Body of pancreas (tissue), 4 donors: Measurements from ENCODE around the gene IL9R. TPM values are rescaled to one million over a fixed set of nuclear protein-coding genes. Genes with fewer than 3 reads are reported as not detected.
"Not testable (repeated sequence)": the region's sequence is repeated elsewhere in the genome, so short reads cannot be mapped to it uniquely, and the experiment has no call there.

Experiments used
- ATAC-seq: fragments of 150-250 bp; one replicate; pipeline ENCODE4 v1.9.1; 2016
- DNase-seq, 4 donors: peaks; one replicate each; pipeline ENCODE4 v3.0.0-alpha.2; 2019
- H3K27ac ChIP-seq, 4 donors: fragments of 200-600 bp; sonication (generic); 1 replicate in 3 of 4; 2 replicates in 1 of 4; pipeline versions ENCODE4 v1.5.1 to v1.6.1; 2016 to 2019; ENCODE audit warnings: mild to moderate bottlenecking in 1 of 4, mixed read lengths in 1 of 4, moderate library complexity in 1 of 4
- H3K27me3 ChIP-seq, 2 donors: fragments of 200-600 bp; sonication (generic); one replicate each; pipeline ENCODE4 v1.6.0; 2016; ENCODE audit warnings: mild to moderate bottlenecking in 1 of 2
- H3K36me3 ChIP-seq, 2 donors: fragments of 200-600 bp; sonication (generic); replicated peaks in 1 of 2; 2 replicates each; pipeline ENCODE4 v1.5.1; 2016; ENCODE audit warnings: low read depth in 2 of 2; ENCODE audit not compliant: insufficient read depth in 1 of 2
- H3K4me1 ChIP-seq: fragments of 200-600 bp; sonication (generic); one replicate; pipeline ENCODE4 v1.6.0; 2016
- H3K4me3 ChIP-seq, 2 donors: fragments of 200-600 bp; sonication (generic); 1 replicate in 1 of 2; 2 replicates in 1 of 2; pipeline ENCODE4 v1.5.1; 2016 to 2019
- H3K9me3 ChIP-seq, 3 donors: fragments of 200-600 bp; sonication (generic); 1 replicate in 2 of 3; 2 replicates in 1 of 3; pipeline ENCODE4 v1.5.1; 2016
- POLR2A ChIP-seq, 3 donors: fragments of 450-650 bp; IDR thresholded peaks; one replicate each; pipeline ENCODE4 v1.6.1; 2016; ENCODE audit warnings: antibody characterized with exemption in 3 of 3, mild to moderate bottlenecking in 2 of 3
- WGBS, 2 donors: methylation state at CpG; one replicate each; pipeline ENCODE4 v1.1.5; 2017; 5-methylcytosine and 5-hydroxymethylcytosine counted together
- intact Hi-C: fragments of 100-400 bp; cut with DNase I; formaldehyde crosslinking; loops from one replicate; pipeline ENCODE4 v1.15.1; 2023
- total RNA-seq, 2 donors: library from RNA; depleted of rRNA; stranded (reverse); fragments of >200 nt; gene quantifications; one replicate each; pipeline ENCODE4 v1.1.0, GENCODE V29; 2016
- TF ChIP-seq, protein P1 (sequence below), 7 experiments: fragments of 450-650 bp in 4 of 7; fragments of 200-600 bp in 3 of 7; sonication (generic) in 3 of 7; IDR thresholded peaks; one replicate each; pipeline ENCODE4 v1.5.1; 2016 to 2019; ENCODE audit warnings: antibody characterized with exemption in 7 of 7

IL9R gene
- total RNA-seq, 2 donors from 2014 or later = 2.0 TPM; not detected in 1

DNA sequence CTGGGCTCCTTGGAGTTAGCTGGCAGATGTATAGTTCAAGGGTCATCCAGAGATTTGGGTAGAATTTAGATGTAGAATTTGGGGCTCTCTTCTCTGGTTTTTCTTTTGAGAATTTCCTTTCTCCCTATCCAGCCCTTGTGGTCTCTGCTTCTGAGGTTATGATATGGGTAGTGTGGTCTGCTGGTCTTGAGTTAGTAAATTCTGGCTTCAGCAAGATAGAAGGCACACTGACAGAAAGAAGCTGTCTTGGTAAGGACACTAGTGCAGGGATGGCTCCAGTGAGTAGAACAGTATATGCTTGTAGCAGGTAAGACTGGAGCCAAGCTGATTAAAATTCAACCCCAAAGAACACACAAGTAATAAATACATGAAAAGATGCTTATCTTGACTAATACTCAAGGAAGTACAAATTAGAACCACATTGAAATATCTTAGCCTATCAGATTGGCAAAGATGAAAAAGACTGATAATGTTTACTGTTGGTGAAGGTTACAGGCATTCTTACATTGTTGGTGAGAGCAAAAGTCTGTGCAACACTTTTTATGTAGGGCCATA, 2.1 kb upstream of the IL9R start:
- Histone ChIP-seq H3K4me3 (no peak overlapping the region), H3K4me1 (no peaks in the 10 kb centered on the region), H3K9me3 (no peaks in the 10 kb centered on the region), H3K27me3 (no peaks in the 10 kb centered on the region), H3K27ac (no peak overlapping the region), H3K36me3 (no peaks in the 10 kb centered on the region)
- intact Hi-C loops = no loop called here
- no peak for TF ChIP-seq POLR2A (IDR thresholded peaks at IDR 0.05)
- TF ChIP-seq, protein P1, sequence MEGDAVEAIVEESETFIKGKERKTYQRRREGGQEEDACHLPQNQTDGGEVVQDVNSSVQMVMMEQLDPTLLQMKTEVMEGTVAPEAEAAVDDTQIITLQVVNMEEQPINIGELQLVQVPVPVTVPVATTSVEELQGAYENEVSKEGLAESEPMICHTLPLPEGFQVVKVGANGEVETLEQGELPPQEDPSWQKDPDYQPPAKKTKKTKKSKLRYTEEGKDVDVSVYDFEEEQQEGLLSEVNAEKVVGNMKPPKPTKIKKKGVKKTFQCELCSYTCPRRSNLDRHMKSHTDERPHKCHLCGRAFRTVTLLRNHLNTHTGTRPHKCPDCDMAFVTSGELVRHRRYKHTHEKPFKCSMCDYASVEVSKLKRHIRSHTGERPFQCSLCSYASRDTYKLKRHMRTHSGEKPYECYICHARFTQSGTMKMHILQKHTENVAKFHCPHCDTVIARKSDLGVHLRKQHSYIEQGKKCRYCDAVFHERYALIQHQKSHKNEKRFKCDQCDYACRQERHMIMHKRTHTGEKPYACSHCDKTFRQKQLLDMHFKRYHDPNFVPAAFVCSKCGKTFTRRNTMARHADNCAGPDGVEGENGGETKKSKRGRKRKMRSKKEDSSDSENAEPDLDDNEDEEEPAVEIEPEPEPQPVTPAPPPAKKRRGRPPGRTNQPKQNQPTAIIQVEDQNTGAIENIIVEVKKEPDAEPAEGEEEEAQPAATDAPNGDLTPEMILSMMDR (IDR thresholded peaks at IDR 0.05) = no peak
- no peak for DNase-seq
- ATAC-seq = no peak

DNA sequence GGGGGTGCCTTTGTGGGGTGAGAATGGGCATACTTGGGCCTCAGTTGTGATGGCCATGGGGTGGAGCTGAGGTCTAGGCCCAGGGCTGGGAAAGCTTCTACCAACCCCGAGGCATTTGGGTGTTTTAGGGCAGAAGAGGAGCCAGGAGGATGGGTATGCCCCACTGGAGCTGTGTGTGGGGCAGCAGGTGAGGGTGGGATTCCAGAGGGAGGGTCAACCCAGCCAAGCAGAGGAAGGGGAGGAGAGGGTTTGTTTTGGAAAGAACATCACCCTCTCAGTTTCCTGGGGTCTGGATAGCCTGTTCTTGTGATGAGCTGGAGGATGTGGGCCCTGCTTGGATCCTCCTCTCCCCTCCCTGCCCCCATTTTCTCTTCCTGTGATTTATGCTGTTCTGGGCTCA, 620 bp downstream of the IL9R start:
- Histone ChIP-seq H3K4me1 (no peaks in the 10 kb centered on the region), H3K4me3 (no peak overlapping the region), H3K36me3 (no peaks in the 10 kb centered on the region), H3K27me3 (no peaks in the 10 kb centered on the region), H3K9me3 (no peaks in the 10 kb centered on the region), H3K27ac (no peak overlapping the region)
- no peak for DNase-seq
- no peak for TF ChIP-seq POLR2A (IDR thresholded peaks at IDR 0.05)
- TF ChIP-seq, protein P1 (IDR thresholded peaks at IDR 0.05) = no peak
- intact Hi-C loops = no loop called here
- ATAC-seq = no peak
- WGBS, 2 donors = 25 to 45% methylated on average over 1 of the region's 1 CpG

DNA sequence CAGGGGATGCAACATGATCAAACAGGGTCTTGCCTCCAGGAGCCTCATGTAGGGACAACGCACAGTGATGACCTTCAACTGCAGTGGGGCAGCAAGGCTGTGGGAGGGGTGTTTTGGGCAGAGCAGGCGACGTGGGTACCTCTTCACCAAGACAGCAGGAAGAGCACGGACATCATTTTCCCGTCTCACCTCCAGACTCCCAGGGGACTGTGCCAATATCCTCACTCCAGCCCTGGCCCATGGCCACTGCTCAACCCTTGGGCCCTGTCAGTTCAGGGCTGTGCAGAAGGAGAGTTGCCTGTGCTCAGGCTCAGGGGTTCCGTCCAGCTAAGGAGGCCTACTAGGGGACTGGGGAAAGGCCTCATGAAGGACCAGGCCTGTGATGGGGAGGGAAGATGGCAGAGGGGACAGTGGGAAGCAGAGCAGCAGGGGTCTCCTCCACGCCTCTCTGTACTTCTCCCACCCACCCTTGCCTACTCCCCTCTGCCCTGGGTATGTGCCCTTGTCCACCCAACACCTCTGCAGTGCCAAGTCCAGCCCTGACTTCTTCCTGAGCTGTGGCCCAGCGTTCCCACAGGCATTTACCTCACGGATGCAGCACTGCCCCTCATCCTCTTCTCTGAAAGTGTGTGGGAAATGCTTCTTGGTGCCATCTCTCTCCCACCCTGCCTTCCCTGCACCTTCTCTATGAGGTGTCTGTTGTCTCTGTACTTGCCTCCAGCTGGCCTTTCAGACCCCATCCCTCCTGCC, 1.4 kb downstream of the IL9R start:
- 68 to 80% methylated on average over 9 of the region's 9 CpGs for WGBS, 2 donors
- no peaks in the 10 kb centered on the region for H3K27me3 ChIP-seq
- no peak overlapping the region for H3K27ac ChIP-seq
- TF ChIP-seq POLR2A (IDR thresholded peaks at IDR 0.05) = no peak
- TF ChIP-seq, protein P1 (IDR thresholded peaks at IDR 0.05) = no peak
- no peak for DNase-seq
- no peak overlapping the region for H3K4me3 ChIP-seq
- intact Hi-C loops = no loop called here
- no peaks in the 10 kb centered on the region for H3K9me3 ChIP-seq
- ATAC-seq = no peak
- no peaks in the 10 kb centered on the region for H3K4me1 ChIP-seq
- H3K36me3 ChIP-seq = no peaks in the 10 kb centered on the region

DNA sequence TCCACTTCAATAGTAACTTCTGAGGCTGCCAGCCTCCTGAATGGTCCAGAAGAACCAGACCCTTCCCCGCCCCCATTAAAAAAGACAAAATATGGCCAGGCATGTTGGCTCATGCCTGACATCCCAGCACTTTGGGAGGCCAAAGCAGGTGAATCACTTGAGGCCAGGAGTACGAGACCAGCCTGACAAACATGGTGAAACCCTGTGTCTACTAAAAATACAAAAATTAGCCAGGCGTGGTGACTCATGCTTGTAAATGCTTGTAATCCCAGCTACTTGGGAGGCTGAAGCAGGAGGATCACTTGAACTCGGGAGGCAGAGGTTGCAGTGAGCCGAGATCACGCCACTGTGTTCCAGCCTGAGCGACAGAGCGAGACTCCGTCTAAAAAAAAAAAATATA, 2.3 kb downstream of the IL9R start:
- DNase-seq, intact Hi-C loops, H3K9me3 ChIP-seq, H3K27ac ChIP-seq, H3K36me3 ChIP-seq, H3K4me1 ChIP-seq, H3K27me3 ChIP-seq, ATAC-seq, H3K4me3 ChIP-seq: not testable (repeated sequence)
- 70 to 91% methylated on average over 9 of the region's 9 CpGs for WGBS, 2 donors

DNA sequence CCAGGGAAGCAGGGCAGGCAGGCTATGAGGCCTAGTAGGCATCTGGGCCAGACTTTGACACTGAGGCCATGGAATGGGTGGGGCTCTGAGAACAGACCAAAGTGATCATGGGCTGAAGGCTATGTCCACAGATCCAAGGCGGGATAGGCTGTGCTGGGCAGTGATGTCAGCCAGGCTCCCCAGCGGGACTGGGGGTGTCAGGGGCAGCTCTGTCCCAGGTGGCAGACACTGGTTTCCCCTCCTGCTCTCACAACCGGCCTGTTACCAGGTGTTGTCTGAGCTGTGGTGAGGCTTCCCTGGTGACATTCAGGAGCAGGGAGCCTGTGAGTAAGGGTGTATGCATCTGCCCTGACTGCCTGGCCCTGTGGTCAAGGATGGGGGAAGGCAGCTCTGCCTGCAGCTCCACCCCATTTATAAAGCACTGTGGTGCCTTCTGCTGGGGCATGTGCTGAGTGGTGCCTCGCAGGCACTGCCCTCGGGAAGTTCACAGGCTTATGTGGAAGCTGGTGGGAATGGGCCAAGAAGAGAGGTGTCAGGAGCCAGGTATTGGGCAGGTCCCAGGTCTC, 2.9 kb downstream of the IL9R start:
- DNase-seq (no peak), ATAC-seq (no peak)
- no peaks in the 10 kb centered on the region for H3K9me3 ChIP-seq
- H3K27ac ChIP-seq = no peak overlapping the region
- TF ChIP-seq, protein P1 (IDR thresholded peaks at IDR 0.05) = no peak
- TF ChIP-seq POLR2A (IDR thresholded peaks at IDR 0.05) = no peak
- H3K27me3 ChIP-seq = no peaks in the 10 kb centered on the region
- no peak overlapping the region for H3K4me3 ChIP-seq
- no peaks in the 10 kb centered on the region for H3K4me1 ChIP-seq
- no peaks in the 10 kb centered on the region for H3K36me3 ChIP-seq
- intact Hi-C loops = no loop called here
- WGBS, 2 donors = 65 to 68% methylated on average over 2 to 5 of the region's 5 CpGs
